ENCODE data around the gene TNNT3. TPM values are rescaled to one million over a fixed set of nuclear protein-coding genes. Genes with fewer than 3 reads are reported as not detected.

The TNNT3 gene
- total RNA-seq, 2 donors from 2014 or later: not detected

- H3K4me3 ChIP-seq (ENCODE audit: low read length): no peak overlapping the region
- Mint-ChIP-seq H3K9me3 (peaks cover 5% of the 10 kb centered on the region), H3K36me3 (ENCODE audit: low read depth) (no peaks in the 10 kb centered on the region), H3K27me3 (ENCODE audit: insufficient read depth) (peaks cover 2% of the 10 kb centered on the region), H3K27ac (no peak overlapping the region), H3K4me1 (no peaks in the 10 kb centered on the region), H3K4me3 (no peak overlapping the region)
- no peak for TF ChIP-seq CTCF (conservative IDR thresholded peaks at IDR 0.05)
- H3K36me3 ChIP-seq (ENCODE audit: control insufficient read depth, insufficient read depth, low read length): no peaks in the 10 kb centered on the region
- H3K27ac ChIP-seq (ENCODE audit: low read depth, low read length): no peak overlapping the region
- H3K4me1 ChIP-seq (ENCODE audit: control insufficient read depth, insufficient read depth, low read length): no peaks in the 10 kb centered on the region
- no peak overlapping the region for H3K9ac ChIP-seq (ENCODE audit: extremely low read depth, low read length, poor library complexity, severe bottlenecking)
- no peak for DNase-seq
- WGBS, 2 experiments (ENCODE audit: insufficient coverage in 1 of 2, insufficient read length in 1 of 2): 89 to 90% methylated on average over 2 of the region's 2 CpGs
- no peaks in the 10 kb centered on the region for H3K9me3 ChIP-seq (ENCODE audit: control insufficient read depth, low read length)
- no peaks in the 10 kb centered on the region for H3K27me3 ChIP-seq (ENCODE audit: control insufficient read depth, insufficient read depth, low read length, poor library complexity, severe bottlenecking)
These were observed 3.7 kb upstream of the TNNT3 start for GRCh38 chr11:1915795-1916131.

GRCh38 chr11:1916132-1916985 is 3.1 kb upstream of the TNNT3 start:
- WGBS, 2 experiments (ENCODE audit: insufficient coverage in 1 of 2, insufficient read length in 1 of 2): 86 to 96% methylated on average over 5 to 14 of the region's 14 CpGs

GRCh38 chr11:1916986-1917522 is 2.4 kb upstream of the TNNT3 start:
- Mint-ChIP-seq H3K9me3 (peaks cover 5% of the 10 kb centered on the region), H3K36me3 (ENCODE audit: low read depth) (no peaks in the 10 kb centered on the region), H3K4me3 (no peak overlapping the region), H3K27me3 (ENCODE audit: insufficient read depth) (peaks cover 2% of the 10 kb centered on the region), H3K4me1 (no peaks in the 10 kb centered on the region), H3K27ac (no peak overlapping the region)
- Histone ChIP-seq H3K27ac (ENCODE audit: low read depth, low read length) (no peak overlapping the region), H3K4me1 (ENCODE audit: control insufficient read depth, insufficient read depth, low read length) (no peaks in the 10 kb centered on the region), H3K4me3 (ENCODE audit: low read length) (no peak overlapping the region), H3K9ac (ENCODE audit: extremely low read depth, low read length, poor library complexity, severe bottlenecking) (no peak overlapping the region), H3K9me3 (ENCODE audit: control insufficient read depth, low read length) (no peaks in the 10 kb centered on the region), H3K27me3 (ENCODE audit: control insufficient read depth, insufficient read depth, low read length, poor library complexity, severe bottlenecking) (no peaks in the 10 kb centered on the region), H3K36me3 (ENCODE audit: control insufficient read depth, insufficient read depth, low read length) (no peaks in the 10 kb centered on the region)
- no peak for DNase-seq
- 88 to 93% methylated on average over 3 to 8 of the region's 8 CpGs for WGBS, 2 experiments (ENCODE audit: insufficient coverage in 1 of 2, insufficient read length in 1 of 2)
- no peak for TF ChIP-seq CTCF (conservative IDR thresholded peaks at IDR 0.05)

More at GRCh38 chr11:1916132-1916985, 3.1 kb upstream of the TNNT3 start:
- Mint-ChIP-seq H3K36me3 (ENCODE audit: low read depth) (no peaks in the 10 kb centered on the region), H3K4me1 (no peaks in the 10 kb centered on the region), H3K27me3 (ENCODE audit: insufficient read depth) (peaks cover 2% of the 10 kb centered on the region), H3K9me3 (peaks cover 5% of the 10 kb centered on the region), H3K27ac (no peak overlapping the region), H3K4me3 (no peak overlapping the region)
- H3K4me3 ChIP-seq (ENCODE audit: low read length): no peak overlapping the region
- H3K27me3 ChIP-seq (ENCODE audit: control insufficient read depth, insufficient read depth, low read length, poor library complexity, severe bottlenecking): no peaks in the 10 kb centered on the region
- H3K9me3 ChIP-seq (ENCODE audit: control insufficient read depth, low read length): no peaks in the 10 kb centered on the region
- DNase-seq: no peak
- no peaks in the 10 kb centered on the region for H3K4me1 ChIP-seq (ENCODE audit: control insufficient read depth, insufficient read depth, low read length)
- no peak overlapping the region for H3K9ac ChIP-seq (ENCODE audit: extremely low read depth, low read length, poor library complexity, severe bottlenecking)
- TF ChIP-seq CTCF (conservative IDR thresholded peaks at IDR 0.05): no peak
- H3K36me3 ChIP-seq (ENCODE audit: control insufficient read depth, insufficient read depth, low read length): no peaks in the 10 kb centered on the region
- H3K27ac ChIP-seq (ENCODE audit: low read depth, low read length): no peak overlapping the region

Measured in endodermal cell (in vitro differentiated cells).